GM23338 (cell line): ENCODE data around the gene C11orf52. TPM values are rescaled to one million over a fixed set of nuclear protein-coding genes. Genes with fewer than 3 reads are reported as not detected.

Source experiments
- ATAC-seq: fragments of 200-7000 bp; cut with Tn5 transposase; 3 replicates; pipeline ENCODE4 v1.9.1; 2020
- DNase-seq: peaks from one replicate; pipeline ENCODE4 v3.0.0-alpha.2; 2015; ENCODE audit warnings: low spot score
- H2AFZ ChIP-seq: fragments of 200-600 bp; sonication (generic); 2 replicates; pipeline ENCODE4 v1.8.0; 2016; ENCODE audit warnings: antibody characterized with exemption, mild to moderate bottlenecking, moderate library complexity
- H3F3A ChIP-seq: fragments of 200-600 bp; sonication (generic); replicated peaks from 2 replicates; pipeline ENCODE4 v1.8.0; 2017; ENCODE audit warnings: antibody characterized with exemption, mixed run types, low read depth
- H3K27ac ChIP-seq: fragments of 200-600 bp; sonication (generic); 2 replicates; pipeline ENCODE4 v1.6.1; 2016; ENCODE audit warnings: low read depth
- H3K27me3 ChIP-seq: fragments of 200-600 bp; sonication (generic); 2 replicates; pipeline ENCODE4 v1.8.0; 2016; ENCODE audit warnings: mild to moderate bottlenecking, mixed run types, moderate library complexity; ENCODE audit not compliant: insufficient read depth
- H3K36me3 ChIP-seq: fragments of 200-600 bp; sonication (generic); 2 replicates; pipeline ENCODE4 v1.8.0; 2016; ENCODE audit warnings: mild to moderate bottlenecking; ENCODE audit not compliant: insufficient read depth
- H3K4me1 ChIP-seq: fragments of 200-600 bp; sonication (generic); 2 replicates; pipeline ENCODE4 v1.8.0; 2016; ENCODE audit warnings: mild to moderate bottlenecking, moderate library complexity; ENCODE audit not compliant: insufficient read depth
- H3K4me2 ChIP-seq: fragments of 200-600 bp; sonication (generic); 2 replicates; pipeline ENCODE4 v1.7.1; 2017; ENCODE audit warnings: mixed run types
- H3K4me3 ChIP-seq: fragments of 200-600 bp; sonication (generic); 2 replicates; pipeline ENCODE4 v1.6.1; 2016; ENCODE audit warnings: mixed run types
- H3K79me2 ChIP-seq: fragments of 200-600 bp; sonication (generic); replicated peaks from 2 replicates; pipeline ENCODE4 v1.8.0; 2017; ENCODE audit warnings: mild to moderate bottlenecking; ENCODE audit not compliant: insufficient read depth
- H3K9me2 ChIP-seq: fragments of 200-600 bp; sonication (generic); 2 replicates; pipeline ENCODE4 v1.8.0; 2017; ENCODE audit not compliant: insufficient read depth
- H4K20me1 ChIP-seq: fragments of 200-600 bp; sonication (generic); replicated peaks from 2 replicates; pipeline ENCODE4 v1.8.0; 2017; ENCODE audit warnings: mild to moderate bottlenecking; ENCODE audit not compliant: insufficient read depth
- H3K27ac Mint-ChIP-seq: 2 replicates; pipeline ENCODE4 v1.8.0; 2020; ENCODE audit warnings: inconsistent platforms, mild to moderate bottlenecking, moderate library complexity, mixed read lengths
- H3K27me3 Mint-ChIP-seq: 3 replicates; pipeline ENCODE4 v1.8.0; 2022; ENCODE audit warnings: low read depth, mild to moderate bottlenecking, moderate library complexity, mixed read lengths, inconsistent platforms; ENCODE audit not compliant: insufficient read depth, poor library complexity
- H3K36me3 Mint-ChIP-seq: 3 replicates; pipeline ENCODE4 v1.8.0; 2021; ENCODE audit warnings: low read depth, mild to moderate bottlenecking, inconsistent platforms, moderate library complexity, mixed read lengths
- H3K4me1 Mint-ChIP-seq: 3 replicates; pipeline ENCODE4 v1.8.0; 2020; ENCODE audit warnings: mild to moderate bottlenecking, inconsistent platforms, mixed read lengths
- H3K4me3 Mint-ChIP-seq: 3 replicates; pipeline ENCODE4 v1.8.0; 2021; ENCODE audit warnings: moderate library complexity, mild to moderate bottlenecking, inconsistent platforms, mixed read lengths
- H3K9me3 Mint-ChIP-seq: 3 replicates; pipeline ENCODE4 v1.8.0; 2020; ENCODE audit warnings: moderate library complexity, mild to moderate bottlenecking, inconsistent platforms, mixed read lengths
- CREB1 ChIP-seq: fragments of 250-450 bp; sonication (Bioruptor Pico); IDR thresholded peaks from 2 replicates; pipeline ENCODE4 v1.5.0; 2020; ENCODE audit warnings: low read depth, mild to moderate bottlenecking, moderate library complexity
- CTCF ChIP-seq, 2 experiments: fragments of 200-600 bp in 1 of 2; sonication (generic) in 1 of 2; conservative IDR thresholded peaks; 2 replicates each; pipeline versions ENCODE4 v1.5.1 to v1.6.1; 2016 to 2017; ENCODE audit warnings: antibody characterized with exemption in 2 of 2, low read depth in 2 of 2, mild to moderate bottlenecking in 2 of 2, moderate library complexity in 1 of 2
- ETS1 ChIP-seq: IDR thresholded peaks from 2 replicates; pipeline ENCODE4 v1.6.1; 2016; ENCODE audit warnings: antibody characterized with exemption
- EZH2 ChIP-seq: fragments of 200-600 bp; sonication (generic); IDR thresholded peaks from one replicate; pipeline ENCODE4 v1.8.0; 2017; ENCODE audit warnings: antibody characterized with exemption, mild to moderate bottlenecking, low read depth; ENCODE audit not compliant: unreplicated experiment
- EZH2phosphoT487 ChIP-seq: fragments of 200-600 bp; sonication (generic); IDR thresholded peaks from one replicate; pipeline ENCODE4 v1.8.1; 2018; ENCODE audit warnings: antibody characterized with exemption; ENCODE audit not compliant: unreplicated experiment
- JUNB ChIP-seq: IDR thresholded peaks from one replicate; pipeline ENCODE4 v1.6.1; 2016; ENCODE audit warnings: antibody characterized with exemption; ENCODE audit not compliant: unreplicated experiment
- NANOG ChIP-seq: IDR thresholded peaks from 2 replicates; pipeline ENCODE4 v1.6.1; 2016; ENCODE audit warnings: antibody characterized with exemption, borderline replicate concordance
- ZNF114 ChIP-seq: fragments of 250-450 bp; sonication (Bioruptor Pico); IDR thresholded peaks from 2 replicates; pipeline ENCODE4 v1.5.0; 2020; ENCODE audit warnings: mild to moderate bottlenecking, moderate library complexity
- ZNF331 ChIP-seq: fragments of 250-450 bp; sonication (Bioruptor Pico); IDR thresholded peaks from 2 replicates; pipeline ENCODE4 v1.5.0; 2020; ENCODE audit warnings: low read depth, mild to moderate bottlenecking, moderate library complexity
- ZNF462 ChIP-seq: fragments of 250-450 bp; sonication (Bioruptor Pico); IDR thresholded peaks from 2 replicates; pipeline ENCODE4 v1.5.0; 2020; ENCODE audit warnings: mild to moderate bottlenecking, moderate library complexity
- long read RNA-seq: library from polyadenylated mRNA; unstranded; transcript quantifications from one replicate; pipeline ENCODE4 v2.0.0, GENCODE V29; 2020; ENCODE audit not compliant: unreplicated experiment
- polyA plus RNA-seq: library from polyadenylated mRNA; unstranded; fragments of >200 nt; fragmentation: Nextera tagmentation; extraction: Ambion mirVana; gene quantifications from 2 replicates; pipeline ENCODE4 v1.2.1, GENCODE V29; 2016
- total RNA-seq: library from RNA; depleted of rRNA; stranded (reverse); fragments of >200 nt; shearing (Covaris generic); gene quantifications from 2 replicates; pipeline ENCODE4 v1.2.3, GENCODE V29; 2014; rRNA removed

The C11orf52 gene
- total RNA-seq (1.0 TPM in 1 of 2 replicates, not detected in the other), polyA plus RNA-seq (4.1 and 4.7 TPM in 2 replicates)
- long read RNA-seq, transcript C11orf52-201 (4 exons, 1,141 nt), result major isoform, 6 of 6 reads
- long read RNA-seq, partial matches to known transcripts, result 0 of 6 reads
- long read RNA-seq, other reads (novel, unspliced or antisense), result 0 of 6 reads

DNA sequence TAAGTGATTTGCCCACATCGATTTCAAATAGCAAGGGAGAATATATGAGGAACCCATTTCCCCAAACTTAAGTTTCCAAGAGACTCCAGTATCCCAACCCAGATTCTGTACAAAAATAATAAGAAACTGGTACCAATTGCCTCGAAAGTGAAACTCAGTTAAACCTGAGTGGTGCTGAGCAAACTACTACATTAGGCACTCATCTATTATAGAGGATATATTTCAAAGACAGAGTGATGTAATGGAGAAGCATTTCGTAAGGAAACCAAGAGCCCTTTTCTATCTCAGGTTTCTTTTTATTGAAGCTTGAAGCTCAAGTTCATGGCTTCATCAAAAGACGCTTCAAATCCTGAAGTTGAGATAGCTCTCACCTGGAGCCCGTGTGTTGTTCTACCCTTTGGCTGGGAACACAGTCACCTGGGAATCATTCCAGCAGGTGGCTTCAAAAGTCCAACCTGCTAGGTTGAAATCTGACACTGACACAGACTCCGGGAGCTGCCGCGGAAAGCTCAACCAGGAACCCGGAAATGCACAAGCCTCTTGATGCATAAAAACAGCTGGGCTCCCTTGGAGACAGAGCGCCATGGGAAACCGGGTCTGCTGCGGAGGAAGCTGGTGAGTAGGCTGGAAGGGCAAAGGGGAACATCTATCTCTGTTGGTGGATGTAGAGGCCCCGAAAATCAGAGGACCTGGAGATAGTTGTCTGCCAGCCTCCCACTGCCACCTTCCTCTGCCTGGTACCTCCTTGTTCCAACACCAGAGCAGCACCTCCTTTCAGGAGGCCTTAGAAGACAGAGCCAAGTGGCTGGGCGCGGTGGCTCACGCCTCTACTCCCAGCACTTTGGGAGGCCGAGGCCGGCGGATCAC is at the start of gene C11orf52:
C11orf52 (plus strand) TSS at position 524 of the 867 bp plus-strand sequence; CDS start at position 584, 60 bp downstream.
- Histone ChIP-seq H3K4me1 (peaks cover 27% of the 10 kb centered on the region), H3K27ac (0 out of 2 replicates have a peak within 1 kb of the TSS, but pooled peaks have one; percentile 0), H3K9me2 (no peaks in the 10 kb centered on the region), H4K20me1 (no peaks in the 10 kb centered on the region), H3K27me3 (no peaks in the 10 kb centered on the region), H3K4me3 (0 out of 2 replicates have a peak within 1 kb of the TSS, but pooled peaks have one; percentile 14), H2AFZ (no peak within 1 kb of the TSS), H3K4me2 (peak within 1 kb of the TSS; percentile 37), H3K36me3 (no peaks in the 10 kb centered on the region), H3F3A (peaks cover 3% of the 10 kb centered on the region; the same call in 1 of the 2 replicates), H3K79me2 (no peaks in the 10 kb centered on the region)
- peak; percentile 97 for DNase-seq
- H3K36me3 Mint-ChIP-seq, result no peaks in the 10 kb centered on the region
- peaks cover 6% of the 10 kb centered on the region for H3K27me3 Mint-ChIP-seq
- peak within 1 kb of the TSS; percentile 55; the same call in 2 of the 3 replicates for H3K4me3 Mint-ChIP-seq
- ATAC-seq, result peak; percentile 97
- peaks cover 3% of the 10 kb centered on the region; the same call in 1 of the 3 replicates for H3K9me3 Mint-ChIP-seq
- peaks cover 31% of the 10 kb centered on the region for H3K4me1 Mint-ChIP-seq
- TF ChIP-seq JUNB (no peak), CREB1 (0 out of 2 replicates have a peak, but pooled peaks have one; percentile 14), ZNF462 (peak; percentile 57; the same call in 1 of the 2 replicates), NANOG (no peak), ZNF331 (CRISPR knock-in tag) (no peak), ETS1 (0 out of 2 replicates have a peak, but pooled peaks have one; percentile 28), EZH2phosphoT487 (no peak), CTCF (conservative IDR thresholded peaks at IDR 0.05; ENCODE audit: low read depth in 2 of 2) (no peak), ZNF114 (CRISPR knock-in tag) (0 out of 2 replicates have a peak, but pooled peaks have one; percentile 20), EZH2 (no peak)
- H3K27ac Mint-ChIP-seq, result peak within 1 kb of the TSS; percentile 78
